GM18873 (cell line): ENCODE data around the gene MYL6.
A peak's percentile ranks its signal among the peaks of the same experiment; 100 is the strongest.
"Not testable (repeated sequence)": the region's sequence is repeated elsewhere in the genome, so short reads cannot be mapped to it uniquely, and the experiment has no call there.

Source experiments
- ATAC-seq: cut with Tn5 transposase; IDR thresholded peaks from one replicate; pipeline ENCODE4 v1.9.1; 2021; ENCODE audit warnings: mild to moderate bottlenecking, moderate library complexity, moderate number of reproducible peaks; ENCODE audit not compliant: unreplicated experiment, low FRiP score

MYL6 gene

GRCh38 chr12:56158029-56158925 lies at the start of gene MYL6:
TSS of gene MYL6 (plus strand) at chr12:56158359. CDS start at chr12:56158402, 43 bp downstream.
- peak; percentile 76 for ATAC-seq

- no peak for ATAC-seq
Measured at GRCh38 chr12:56110571-56110970, 47.6 kb upstream of the MYL6 start.

- no peak for ATAC-seq
Measured at GRCh38 chr12:56114084-56114483, 44.1 kb upstream of the MYL6 start.

- no peak for ATAC-seq
Measured at GRCh38 chr12:56115329-56115728, 42.8 kb upstream of the MYL6 start.

GRCh38 chr12:56116267-56117081 lies 41.7 kb upstream of the MYL6 start, which contains the start of gene RPL41:
TSS of gene RPL41 (plus strand) at chr12:56116633.
- peak; percentile 34 for ATAC-seq

DNA sequence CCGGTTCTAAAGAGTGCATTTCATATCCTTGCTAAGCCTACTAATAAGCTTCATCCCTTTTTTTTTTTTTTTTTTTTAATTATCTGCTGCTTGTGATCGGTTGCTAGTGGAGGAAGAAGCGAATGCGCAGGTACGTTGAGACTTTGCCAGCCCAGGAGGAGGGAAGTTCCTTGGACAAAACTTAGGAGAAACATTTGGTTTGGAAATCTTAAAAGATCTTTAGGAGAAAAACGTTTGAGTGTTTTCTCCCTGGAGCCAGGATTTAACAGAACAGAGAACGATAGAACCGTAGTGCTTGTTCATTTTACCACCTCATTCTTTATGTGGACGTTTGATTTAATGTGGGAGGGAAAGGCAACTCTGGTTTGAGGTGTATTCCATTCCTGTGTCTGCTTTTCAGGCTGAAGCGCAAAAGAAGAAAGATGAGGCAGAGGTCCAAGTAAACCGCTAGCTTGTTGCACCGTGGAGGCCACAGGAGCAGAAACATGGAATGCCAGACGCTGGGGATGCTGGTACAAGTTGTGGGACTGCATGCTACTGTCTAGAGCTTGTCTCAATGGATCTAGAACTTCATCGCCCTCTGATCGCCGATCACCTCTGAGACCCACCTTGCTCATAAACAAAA lies 41.0 kb upstream of the MYL6 start:
- ATAC-seq: not testable (repeated sequence)

- ATAC-seq: peak; percentile 87
Measured at GRCh38 chr12:56117778-56118687, 40.1 kb upstream of the MYL6 start, which contains the start of gene ZC3H10. TSS of gene ZC3H10 (plus strand) at chr12:56118266. CDS start at chr12:56120563, 2,297 bp downstream.

- ATAC-seq: peak; percentile 1
Measured at GRCh38 chr12:56118688-56119357, 39.3 kb upstream of the MYL6 start.

DNA sequence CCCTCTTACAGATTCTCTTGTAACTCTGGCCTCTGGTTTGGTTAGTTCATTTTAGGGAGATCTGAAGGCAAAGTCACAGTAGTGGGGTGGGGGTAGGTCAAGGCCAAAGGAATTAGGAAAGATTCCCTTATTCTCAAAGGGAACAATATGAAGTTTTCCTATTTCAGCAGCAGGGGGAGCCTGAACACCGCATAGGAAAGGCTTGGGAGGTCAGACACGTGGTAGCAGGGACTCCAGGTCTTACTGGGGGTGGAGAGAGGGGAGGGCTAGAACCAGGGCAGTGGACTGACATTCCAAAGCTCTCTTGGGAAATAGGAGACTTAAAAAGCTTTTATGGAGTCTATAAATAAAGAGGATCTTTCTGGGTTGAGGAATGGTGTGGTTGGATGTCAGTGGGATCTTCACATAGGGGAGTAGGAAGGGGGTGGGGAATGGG lies 38.8 kb upstream of the MYL6 start:
- ATAC-seq: no peak

- no peak for ATAC-seq
Measured at GRCh38 chr12:56120158-56120846, 37.9 kb upstream of the MYL6 start.

- no peak for ATAC-seq
Measured at GRCh38 chr12:56121204-56121870, 36.8 kb upstream of the MYL6 start.

GRCh38 chr12:56122637-56123036 lies 35.5 kb upstream of the MYL6 start:
- ATAC-seq: no peak

DNA sequence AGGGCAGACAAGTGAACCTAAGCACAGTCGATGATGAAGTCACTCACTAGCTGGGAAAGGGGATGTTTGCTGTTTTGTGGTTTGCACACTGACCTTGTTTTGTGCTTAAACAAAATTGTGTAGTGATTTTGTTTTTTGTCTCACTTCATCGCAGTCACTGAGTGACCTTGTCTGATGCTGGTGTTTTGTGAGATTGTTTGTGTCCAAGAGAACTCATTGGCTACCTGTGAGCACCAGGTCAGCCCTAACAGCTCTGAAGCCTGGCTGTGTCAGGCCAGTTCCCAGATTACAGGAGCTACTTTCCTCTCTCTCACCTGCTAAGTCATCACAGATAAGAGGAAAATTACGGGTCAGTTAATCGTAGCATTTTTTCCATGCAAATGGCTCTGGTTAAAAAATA lies 34.0 kb upstream of the MYL6 start:
- ATAC-seq: no peak

DNA sequence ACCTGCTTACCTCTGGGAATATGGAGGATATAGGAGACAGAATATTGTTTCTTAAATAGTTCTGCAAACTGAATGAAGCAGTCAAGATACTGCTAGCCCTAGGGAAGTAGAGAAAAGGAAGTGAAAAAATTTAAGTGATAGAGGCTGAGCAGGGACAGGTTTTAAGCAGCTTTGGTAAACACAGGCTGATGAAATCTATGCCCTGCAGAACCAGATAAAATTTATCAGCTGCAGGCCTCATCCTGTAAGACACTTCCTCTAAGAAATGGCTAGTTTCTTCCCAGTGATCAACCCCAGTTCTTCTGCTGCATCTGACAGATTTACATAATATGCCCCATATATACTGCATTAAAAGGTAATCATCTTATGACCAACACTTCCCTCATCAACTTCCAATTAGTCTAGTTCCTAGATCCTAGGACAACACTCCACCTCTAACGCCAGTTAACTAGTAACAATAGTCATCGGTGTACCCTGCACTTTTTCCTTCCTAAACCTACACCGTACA lies 31.4 kb upstream of the MYL6 start:
- no peak for ATAC-seq

DNA sequence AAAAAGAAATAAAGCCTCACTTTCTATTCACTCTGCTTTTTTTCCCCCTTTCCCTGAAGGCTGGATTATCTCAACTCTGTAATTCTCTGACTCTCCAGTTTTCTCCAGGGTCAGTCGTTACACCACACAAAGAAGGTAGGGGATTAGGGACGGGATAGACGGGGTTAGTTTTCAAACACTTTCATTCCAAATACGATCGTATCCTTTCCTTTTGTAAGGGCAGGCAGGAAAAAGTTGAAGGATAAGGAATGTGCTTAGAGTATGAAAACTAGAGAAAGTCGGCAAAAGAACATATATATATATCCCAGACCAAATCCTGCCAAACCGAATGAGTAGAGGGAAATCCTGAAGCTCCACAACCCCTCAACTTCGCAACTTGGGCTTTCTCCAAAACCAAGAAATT lies 30.7 kb upstream of the MYL6 start:
- no peak for ATAC-seq

DNA sequence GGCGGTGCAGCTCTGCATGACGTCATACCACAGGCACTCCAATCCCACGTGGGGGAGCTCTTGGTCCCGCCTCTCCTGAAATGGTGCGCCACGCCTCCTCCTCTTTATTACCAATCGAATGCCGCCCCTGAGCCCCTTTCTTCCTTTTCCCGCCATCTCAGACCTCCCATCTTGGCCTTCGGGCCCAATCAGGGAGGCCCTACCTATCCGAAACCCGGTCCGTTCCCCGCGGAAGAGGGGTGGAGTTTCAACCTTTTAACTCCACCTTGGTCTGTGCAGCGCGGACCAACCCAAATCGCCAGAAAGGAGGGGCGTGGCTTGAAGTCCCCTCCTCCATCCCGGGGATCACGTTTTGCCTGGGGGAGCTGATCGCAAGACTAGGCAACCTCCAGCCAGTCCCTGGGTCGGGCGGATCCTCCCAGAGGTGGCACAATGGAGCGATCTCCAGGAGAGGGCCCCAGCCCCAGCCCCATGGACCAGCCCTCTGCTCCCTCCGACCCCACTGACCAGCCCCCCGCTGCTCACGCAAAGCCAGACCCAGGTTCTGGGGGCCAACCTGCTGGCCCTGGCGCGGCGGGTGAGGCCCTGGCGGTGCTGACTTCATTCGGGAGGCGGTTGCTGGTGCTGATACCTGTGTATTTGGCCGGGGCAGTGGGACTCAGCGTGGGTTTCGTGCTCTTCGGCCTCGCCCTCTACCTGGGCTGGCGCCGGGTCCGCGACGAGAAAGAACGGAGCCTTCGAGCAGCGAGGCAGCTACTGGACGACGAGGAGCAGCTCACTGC lies 30.1 kb upstream of the MYL6 start, which contains the start of gene ESYT1:
TSS of gene ESYT1 (plus strand) at position 380 of the 782 bp plus-strand sequence. CDS start at position 433, 53 bp downstream.
- ATAC-seq: peak; percentile 90

- ATAC-seq: no peak
Measured at GRCh38 chr12:56128670-56129205, 29.4 kb upstream of the MYL6 start.
